ENCODE data around the gene ATP8A2.

- TF ChIP-seq POLR2A (IDR thresholded peaks at IDR 0.05) (no peak), CTCF (IDR thresholded peaks at IDR 0.05) (no peak)
These were observed 48.4 kb downstream of the ATP8A2 start for GRCh38 chr13:25420161-25420560.

Measured in heart left ventricle (tissue), 13 donors.